ENCODE data around the gene PLXDC1. TPM values are rescaled to one million over a fixed set of nuclear protein-coding genes. Genes with fewer than 3 reads are reported as not detected.
"Not testable (repeated sequence)": the region's sequence is repeated elsewhere in the genome, so short reads cannot be mapped to it uniquely, and the experiment has no call there.

The PLXDC1 gene
- total and polyA plus RNA-seq, 7 experiments from 2014 or later: 2.3 to 55.7 (median 30.8) TPM

DNA sequence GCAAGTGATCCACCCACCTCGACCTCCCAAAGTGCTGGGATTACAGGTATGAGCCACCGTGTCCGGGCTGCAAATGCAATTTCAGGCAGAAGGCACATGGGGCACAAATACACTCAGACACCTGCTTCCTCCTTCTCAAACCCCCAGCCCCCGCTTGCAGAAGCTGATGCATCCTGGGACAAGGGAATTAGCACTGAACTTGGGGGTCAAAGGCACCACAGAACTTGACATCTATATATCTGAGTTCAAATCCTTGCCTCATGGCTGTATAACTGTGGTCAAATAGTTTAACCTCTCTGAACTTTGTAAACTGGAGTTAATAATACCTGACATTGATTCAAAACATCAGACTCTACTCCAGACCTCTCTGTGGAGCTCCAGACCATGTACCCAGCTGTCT lies 18.7 kb upstream of the PLXDC1 start:
- Histone ChIP-seq H3K36me3 (ENCODE audit: control insufficient read depth in 2 of 3, insufficient read depth in 3 of 3, low read length in 3 of 3) (no peaks in the 10 kb centered on the region), H3K27ac (ENCODE audit: low read depth, low read length) (no peak overlapping the region), H3K4me3 (ENCODE audit: low read length) (no peak overlapping the region), H3K9me3 (ENCODE audit: control insufficient read depth in 2 of 3, low read length in 3 of 3) (no peaks in the 10 kb centered on the region), H3K27me3 (ENCODE audit: control insufficient read depth in 2 of 2, insufficient read depth in 2 of 2, low read length in 2 of 2) (no peaks in the 10 kb centered on the region), H3K4me1 (ENCODE audit: control insufficient read depth in 2 of 2, insufficient read depth in 2 of 2, low read length in 2 of 2) (peaks cover 13 to 15% of the 10 kb centered on the region in 2 donors)
- ChIA-PET CTCF (interaction anchor here (0.8 to 1.9 kb wide), 2 partner anchors 113 to 187 kb away, joined by 7 to 8 read pairs; no protein-coding TSS in a partner anchor), POLR2A (interaction anchor here (1.9 kb wide), 1 partner anchor 17 kb away, joined by 6 read pairs; no protein-coding TSS in a partner anchor)
- Mint-ChIP-seq H3K4me3 (no peak overlapping the region), H3K36me3 (peaks cover 0 to 1% (median 0%) of the 10 kb centered on the region in 5 donors), H3K27me3 (peaks cover 0 to 29% (median 16%) of the 10 kb centered on the region in 5 donors), H3K4me1 (peaks cover 28 to 48% (median 43%) of the 10 kb centered on the region in 7 donors), H3K9me3 (peaks cover 0 to 4% (median 0%) of the 10 kb centered on the region in 11 donors), H3K27ac (no peak overlapping the region)
- no peak for DNase-seq
- ATAC-seq: no peak
- intact Hi-C loops (cut with micrococcal nuclease): no loop called here

DNA sequence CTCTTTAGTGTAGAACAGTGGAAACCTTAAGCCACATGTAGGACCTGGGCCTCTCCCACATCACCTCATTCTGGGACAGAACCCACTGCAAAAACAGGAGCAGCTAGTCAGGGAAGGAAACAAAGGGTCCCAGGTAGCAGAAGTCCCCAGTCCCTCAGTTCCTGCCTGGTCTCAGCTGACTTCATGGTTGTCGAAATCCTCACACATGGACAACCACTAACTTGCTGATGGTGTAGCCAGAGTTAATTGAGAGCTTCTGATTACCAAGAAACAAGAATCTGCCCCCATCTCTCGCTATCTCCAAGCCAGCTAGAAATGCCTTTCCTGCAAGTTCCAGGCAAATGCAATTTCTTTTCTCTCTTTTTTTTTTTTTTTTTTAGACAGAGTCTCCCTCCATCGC lies 18.1 kb upstream of the PLXDC1 start:
- H3K4me3 Mint-ChIP-seq: no peak overlapping the region
- DNase-seq (no peak), ATAC-seq (no peak)
- Histone ChIP-seq H3K9me3 (ENCODE audit: control insufficient read depth in 2 of 3, low read length in 3 of 3) (no peaks in the 10 kb centered on the region), H3K36me3 (ENCODE audit: control insufficient read depth in 2 of 3, insufficient read depth in 3 of 3, low read length in 3 of 3) (no peaks in the 10 kb centered on the region), H3K4me3 (ENCODE audit: low read length) (no peak overlapping the region), H3K27me3 (ENCODE audit: control insufficient read depth in 2 of 2, insufficient read depth in 2 of 2, low read length in 2 of 2) (no peaks in the 10 kb centered on the region), H3K4me1 (ENCODE audit: control insufficient read depth in 2 of 2, insufficient read depth in 2 of 2, low read length in 2 of 2) (peaks cover 14 to 15% of the 10 kb centered on the region in 2 donors), H3K27ac (ENCODE audit: low read depth, low read length) (no peak overlapping the region)
- peaks cover 0 to 35% (median 21%) of the 10 kb centered on the region in 5 donors for H3K27me3 Mint-ChIP-seq
- intact Hi-C loops (cut with micrococcal nuclease): loop anchor here in 1 of 2 donors (10.0 kb wide), 1 partner anchor 65 kb away; no protein-coding TSS in a partner anchor
- peaks cover 0 to 4% (median 0%) of the 10 kb centered on the region in 11 donors for H3K9me3 Mint-ChIP-seq
- peaks cover 0 to 1% (median 0%) of the 10 kb centered on the region in 5 donors for H3K36me3 Mint-ChIP-seq
- peaks cover 29 to 50% (median 41%) of the 10 kb centered on the region in 7 donors for H3K4me1 Mint-ChIP-seq
- CTCF ChIA-PET: interaction anchor here (1.9 kb wide), 1 partner anchor 186 kb away, joined by 7 read pairs; no protein-coding TSS in a partner anchor
- no peak overlapping the region for H3K27ac Mint-ChIP-seq
- POLR2A ChIA-PET: interaction anchor here (1.9 kb wide), 1 partner anchor 16 kb away, joined by 6 read pairs; no protein-coding TSS in a partner anchor

GRCh38 chr17:39169101-39169500 lies 17.7 kb upstream of the PLXDC1 start:
- no peaks in the 10 kb centered on the region for H3K9me3 ChIP-seq (ENCODE audit: control insufficient read depth in 2 of 3, low read length in 3 of 3)
- peaks cover 15 to 16% of the 10 kb centered on the region in 2 donors for H3K4me1 ChIP-seq (ENCODE audit: control insufficient read depth in 2 of 2, insufficient read depth in 2 of 2, low read length in 2 of 2)
- no peaks in the 10 kb centered on the region for H3K27me3 ChIP-seq (ENCODE audit: control insufficient read depth in 2 of 2, insufficient read depth in 2 of 2, low read length in 2 of 2)
- CTCF ChIA-PET: interaction anchor here (1.1 to 1.9 kb wide), 2 partner anchors 184 to 186 kb away, joined by 3 to 7 read pairs; no protein-coding TSS in a partner anchor
- DNase-seq (no peak), ATAC-seq (no peak)
- H3K36me3 ChIP-seq (ENCODE audit: control insufficient read depth in 2 of 3, insufficient read depth in 3 of 3, low read length in 3 of 3): no peaks in the 10 kb centered on the region
- H3K4me3 ChIP-seq (ENCODE audit: low read length): no peak overlapping the region
- peaks cover 30 to 53% (median 44%) of the 10 kb centered on the region in 7 donors for H3K4me1 Mint-ChIP-seq
- H3K27me3 Mint-ChIP-seq: peaks cover 0 to 36% (median 22%) of the 10 kb centered on the region in 5 donors
- no peak overlapping the region for H3K27ac Mint-ChIP-seq
- H3K27ac ChIP-seq (ENCODE audit: low read depth, low read length): no peak overlapping the region
- intact Hi-C loops (cut with micrococcal nuclease): loop anchor here in 1 of 2 donors (10.0 kb wide), 1 partner anchor 66 kb away; no protein-coding TSS in a partner anchor
- H3K9me3 Mint-ChIP-seq: peaks cover 0 to 4% (median 0%) of the 10 kb centered on the region in 11 donors
- POLR2A ChIA-PET: interaction anchor here (1.1 to 1.9 kb wide), 2 partner anchors 16 to 186 kb away, joined by 3 to 6 read pairs; no protein-coding TSS in a partner anchor
- peaks cover 0 to 1% (median 0%) of the 10 kb centered on the region in 5 donors for H3K36me3 Mint-ChIP-seq
- no peak overlapping the region for H3K4me3 Mint-ChIP-seq

- not testable (repeated sequence) for H3K36me3 ChIP-seq (ENCODE audit: control insufficient read depth in 2 of 3, insufficient read depth in 3 of 3, low read length in 3 of 3); ATAC-seq; H3K36me3 Mint-ChIP-seq; H3K9me3 Mint-ChIP-seq; H3K9me3 ChIP-seq (ENCODE audit: control insufficient read depth in 2 of 3, low read length in 3 of 3); H3K27ac Mint-ChIP-seq; DNase-seq; H3K4me3 Mint-ChIP-seq; H3K27me3 ChIP-seq (ENCODE audit: control insufficient read depth in 2 of 2, insufficient read depth in 2 of 2, low read length in 2 of 2); H3K27ac ChIP-seq (ENCODE audit: low read depth, low read length); H3K4me3 ChIP-seq (ENCODE audit: low read length)
- Mint-ChIP-seq H3K27me3 (peaks cover 0 to 36% (median 22%) of the 10 kb centered on the region in 5 donors), H3K4me1 (peaks cover 30 to 52% (median 43%) of the 10 kb centered on the region in 7 donors)
- POLR2A ChIA-PET: interaction anchor here (0.9 to 2.8 kb wide), 3 partner anchors 15 to 314 kb away, joined by 3 to 15 read pairs (median 4); no protein-coding TSS in a partner anchor
- intact Hi-C loops (cut with micrococcal nuclease): loop anchor here in 1 of 2 donors (10.0 kb wide), 1 partner anchor 66 kb away; no protein-coding TSS in a partner anchor
- H3K4me1 ChIP-seq (ENCODE audit: control insufficient read depth in 2 of 2, insufficient read depth in 2 of 2, low read length in 2 of 2): peaks cover 15% of the 10 kb centered on the region in 2 donors
- CTCF ChIA-PET: interaction anchor here (0.6 to 1.1 kb wide), 4 partner anchors 16 to 1024 kb away, joined by 3 to 7 read pairs (median 4); no protein-coding TSS in a partner anchor
These were observed 17.1 kb upstream of the PLXDC1 start for GRCh38 chr17:39168503-39168902.

GRCh38 chr17:39167476-39167875 lies 16.0 kb upstream of the PLXDC1 start:
- H3K4me1 ChIP-seq (ENCODE audit: control insufficient read depth in 2 of 2, insufficient read depth in 2 of 2, low read length in 2 of 2): peaks cover 8 to 15% of the 10 kb centered on the region in 2 donors
- no peaks in the 10 kb centered on the region for H3K27me3 ChIP-seq (ENCODE audit: control insufficient read depth in 2 of 2, insufficient read depth in 2 of 2, low read length in 2 of 2)
- no peak for ATAC-seq
- Mint-ChIP-seq H3K4me3 (peak overlapping the region in 5 of 10 donors; percentile 5 to 92 (median 24)), H3K27me3 (peaks cover 0 to 39% (median 22%) of the 10 kb centered on the region in 5 donors), H3K36me3 (peaks cover 0 to 1% (median 0%) of the 10 kb centered on the region in 5 donors), H3K4me1 (peaks cover 30 to 42% (median 33%) of the 10 kb centered on the region in 7 donors), H3K27ac (peak overlapping the region in 1 of 9 donors; percentile 3), H3K9me3 (peaks cover 0 to 4% (median 0%) of the 10 kb centered on the region in 11 donors)
- H3K27ac ChIP-seq (ENCODE audit: low read depth, low read length): no peak overlapping the region
- H3K4me3 ChIP-seq (ENCODE audit: low read length): no peak overlapping the region
- H3K9me3 ChIP-seq (ENCODE audit: control insufficient read depth in 2 of 3, low read length in 3 of 3): no peaks in the 10 kb centered on the region
- no peaks in the 10 kb centered on the region for H3K36me3 ChIP-seq (ENCODE audit: control insufficient read depth in 2 of 3, insufficient read depth in 3 of 3, low read length in 3 of 3)
- CTCF ChIA-PET: interaction anchor here (0.6 kb wide), 2 partner anchors 68 to 130 kb away, joined by 3 read pairs; no protein-coding TSS in a partner anchor
- no peak for DNase-seq
- POLR2A ChIA-PET: interaction anchor here (0.6 to 2.8 kb wide), 3 partner anchors 14 to 33 kb away, joined by 3 to 15 read pairs (median 8); partner anchors contain the start of gene RPL19
- intact Hi-C loops (cut with micrococcal nuclease): loop anchor here in 1 of 2 donors (10.0 kb wide), 1 partner anchor 67 kb away; no protein-coding TSS in a partner anchor

DNA sequence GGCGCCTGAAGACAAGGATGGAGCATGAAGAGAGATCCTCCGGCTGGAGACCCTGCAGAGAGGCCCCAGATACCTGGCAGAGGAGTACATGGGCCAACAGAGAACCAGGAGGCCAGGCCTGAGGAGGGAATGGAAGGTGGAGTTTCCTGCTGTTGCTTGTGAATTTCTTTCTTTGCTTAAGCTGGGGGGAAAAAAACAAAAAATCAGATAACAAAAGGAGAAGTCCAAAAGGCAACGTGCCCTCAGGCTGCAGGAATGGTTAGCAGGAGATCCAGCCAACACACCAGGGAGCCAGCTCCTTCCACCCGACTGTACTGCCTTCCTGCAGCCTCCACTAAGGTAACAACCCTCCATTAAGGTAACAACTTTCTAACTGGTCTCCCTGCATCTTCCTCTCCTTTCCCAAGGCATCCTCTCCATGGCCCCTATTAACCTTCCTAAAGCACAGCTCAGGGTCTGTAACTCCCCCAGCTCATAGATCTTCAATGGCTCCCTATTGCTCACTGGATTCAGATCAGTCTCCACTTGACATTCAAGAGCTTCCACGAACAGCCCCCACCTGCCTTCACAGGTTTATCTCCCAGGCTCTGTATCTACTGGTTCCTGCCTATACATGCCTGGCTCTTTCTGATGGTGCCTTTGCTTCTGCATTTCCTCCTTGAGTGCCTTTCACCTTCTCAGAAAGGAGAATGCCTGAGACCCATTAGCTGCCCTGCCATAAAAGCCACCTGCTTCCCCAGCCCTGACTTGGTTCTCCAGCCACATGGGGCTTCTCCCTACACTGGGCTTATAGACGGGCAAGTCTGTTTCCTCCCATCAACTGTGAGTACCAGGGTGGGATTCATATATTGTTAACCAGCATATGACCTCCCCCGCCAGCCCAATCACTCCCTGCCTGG lies 15.2 kb upstream of the PLXDC1 start:
- no peak for ATAC-seq
- Mint-ChIP-seq H3K4me3 (peak overlapping the region; percentile 6 to 98 (median 66)), H3K4me1 (peaks cover 22 to 34% (median 29%) of the 10 kb centered on the region in 7 donors), H3K36me3 (peaks cover 0 to 1% (median 0%) of the 10 kb centered on the region in 5 donors), H3K27ac (peak overlapping the region in 2 of 9 donors; percentile 3 to 15), H3K27me3 (peaks cover 0 to 41% (median 22%) of the 10 kb centered on the region in 5 donors), H3K9me3 (peaks cover 0 to 4% (median 0%) of the 10 kb centered on the region in 11 donors)
- DNase-seq: no peak
- Histone ChIP-seq H3K36me3 (ENCODE audit: control insufficient read depth in 2 of 3, insufficient read depth in 3 of 3, low read length in 3 of 3) (no peaks in the 10 kb centered on the region), H3K27me3 (ENCODE audit: control insufficient read depth in 2 of 2, insufficient read depth in 2 of 2, low read length in 2 of 2) (no peaks in the 10 kb centered on the region), H3K4me3 (ENCODE audit: low read length) (no peak overlapping the region), H3K9me3 (ENCODE audit: control insufficient read depth in 2 of 3, low read length in 3 of 3) (no peaks in the 10 kb centered on the region), H3K4me1 (ENCODE audit: control insufficient read depth in 2 of 2, insufficient read depth in 2 of 2, low read length in 2 of 2) (peaks cover 8 to 15% of the 10 kb centered on the region in 2 donors), H3K27ac (ENCODE audit: low read depth, low read length) (no peak overlapping the region)
- intact Hi-C loops (cut with micrococcal nuclease): loop anchor here in 1 of 2 donors (10.0 kb wide), 1 partner anchor 68 kb away; no protein-coding TSS in a partner anchor
- POLR2A ChIA-PET: interaction anchor here (0.6 to 2.8 kb wide), 3 partner anchors 13 to 33 kb away, joined by 3 to 15 read pairs (median 8); partner anchors contain the start of gene RPL19
- CTCF ChIA-PET: interaction anchor here (0.7 to 3.7 kb wide), 6 partner anchors 8 to 183 kb away, joined by 3 to 35 read pairs (median 4); partner anchors contain the start of gene PLXDC1
